Stromal cell of bone marrow (primary cell): Measurements from ENCODE around the gene MTARC1.

ENCODE experiments used
- DNase-seq: peaks from one replicate; pipeline ENCODE4 v3.0.0-alpha.2; 2012; ENCODE audit warnings: low read depth

Gene MTARC1

GRCh38 chr1:220770245-220770913, 16.3 kb upstream of the MTARC1 start:
- no peak for DNase-seq

GRCh38 chr1:220772846-220773245, 13.9 kb upstream of the MTARC1 start:
- no peak for DNase-seq

GRCh38 chr1:220775240-220775853, 11.4 kb upstream of the MTARC1 start:
- no peak for DNase-seq

GRCh38 chr1:220776254-220776653, 10.5 kb upstream of the MTARC1 start:
- DNase-seq: no peak

- peak; percentile 41 for DNase-seq
Measured at GRCh38 chr1:220776720-220777326, 9.9 kb upstream of the MTARC1 start.

- no peak for DNase-seq
Measured at GRCh38 chr1:220783453-220783852, 3.3 kb upstream of the MTARC1 start.

- no peak for DNase-seq
Measured at GRCh38 chr1:220784751-220785150, 2.0 kb upstream of the MTARC1 start.

GRCh38 chr1:220785166-220786056, 1.3 kb upstream of the MTARC1 start:
- DNase-seq: no peak

- DNase-seq: no peak
Measured at GRCh38 chr1:220786057-220786336, 716 bp upstream of the MTARC1 start.

- no peak for DNase-seq
Measured at GRCh38 chr1:220787069-220787619, 431 bp downstream of the MTARC1 start.

- DNase-seq: no peak
Measured at GRCh38 chr1:220788900-220789299, 2.2 kb downstream of the MTARC1 start.

- DNase-seq: no peak
Measured at GRCh38 chr1:220789532-220790147, 2.9 kb downstream of the MTARC1 start.

GRCh38 chr1:220791285-220791684, 4.6 kb downstream of the MTARC1 start:
- DNase-seq: no peak

- no peak for DNase-seq
Measured at GRCh38 chr1:220791956-220792355, 5.2 kb downstream of the MTARC1 start.

GRCh38 chr1:220796530-220796929, 9.8 kb downstream of the MTARC1 start:
- no peak for DNase-seq

GRCh38 chr1:220797044-220797443, 10.3 kb downstream of the MTARC1 start:
- no peak for DNase-seq

GRCh38 chr1:220797553-220797952, 10.8 kb downstream of the MTARC1 start:
- DNase-seq: no peak

- no peak for DNase-seq
Measured at GRCh38 chr1:220798338-220798737, 11.6 kb downstream of the MTARC1 start.

- DNase-seq: no peak
Measured at GRCh38 chr1:220800262-220800661, 13.5 kb downstream of the MTARC1 start.

GRCh38 chr1:220803401-220804201, 16.9 kb downstream of the MTARC1 start:
- peak; percentile 27 for DNase-seq

GRCh38 chr1:220804202-220804586, 17.5 kb downstream of the MTARC1 start:
- no peak for DNase-seq
